HG02938 (cell line): ENCODE results near the gene TTC22.

Experiments
- ATAC-seq: cut with Tn5 transposase; IDR thresholded peaks from one replicate; pipeline ENCODE4 v1.9.1; 2021; ENCODE audit warnings: mild to moderate bottlenecking, moderate library complexity; ENCODE audit not compliant: unreplicated experiment

TTC22 gene

DNA sequence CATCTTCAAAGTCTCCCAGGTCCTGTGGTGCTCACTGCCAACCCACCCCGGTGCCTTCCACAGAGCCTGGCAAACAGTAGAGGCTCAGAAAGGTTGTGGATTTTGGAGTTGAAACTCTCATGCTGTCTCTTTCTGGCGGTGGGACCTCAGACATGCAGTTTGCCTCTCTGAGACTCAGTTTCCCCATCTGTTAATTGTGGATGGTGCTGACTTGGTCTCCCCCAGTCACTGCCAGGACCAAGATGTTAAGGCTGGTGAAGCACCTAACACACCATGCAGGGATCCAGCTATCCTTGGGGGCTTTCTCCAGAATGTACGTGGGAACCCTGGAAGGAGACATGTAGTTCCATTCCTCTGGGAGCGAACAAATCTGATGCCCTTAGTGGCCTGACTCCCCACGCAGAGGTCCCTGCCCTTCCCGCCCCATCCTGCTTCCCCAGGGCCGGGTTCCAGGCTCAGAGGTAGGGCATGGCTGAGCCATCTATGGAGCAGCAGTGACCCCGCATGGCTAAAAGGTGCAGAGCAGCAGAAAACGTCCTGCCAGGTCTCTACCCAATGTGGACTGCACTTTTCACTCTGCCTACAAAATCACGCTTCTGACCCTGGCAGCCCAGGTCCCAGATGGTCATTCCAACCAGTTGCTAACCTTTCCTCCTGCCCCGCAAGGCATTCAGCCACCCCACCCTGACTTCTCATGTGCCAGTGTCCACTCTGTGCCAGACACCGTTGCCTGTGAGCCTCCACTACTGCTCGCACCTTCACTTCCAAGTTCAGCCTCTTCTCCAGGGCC is 9.2 kb upstream of the TTC22 start:
- ATAC-seq: peak; percentile 75

DNA sequence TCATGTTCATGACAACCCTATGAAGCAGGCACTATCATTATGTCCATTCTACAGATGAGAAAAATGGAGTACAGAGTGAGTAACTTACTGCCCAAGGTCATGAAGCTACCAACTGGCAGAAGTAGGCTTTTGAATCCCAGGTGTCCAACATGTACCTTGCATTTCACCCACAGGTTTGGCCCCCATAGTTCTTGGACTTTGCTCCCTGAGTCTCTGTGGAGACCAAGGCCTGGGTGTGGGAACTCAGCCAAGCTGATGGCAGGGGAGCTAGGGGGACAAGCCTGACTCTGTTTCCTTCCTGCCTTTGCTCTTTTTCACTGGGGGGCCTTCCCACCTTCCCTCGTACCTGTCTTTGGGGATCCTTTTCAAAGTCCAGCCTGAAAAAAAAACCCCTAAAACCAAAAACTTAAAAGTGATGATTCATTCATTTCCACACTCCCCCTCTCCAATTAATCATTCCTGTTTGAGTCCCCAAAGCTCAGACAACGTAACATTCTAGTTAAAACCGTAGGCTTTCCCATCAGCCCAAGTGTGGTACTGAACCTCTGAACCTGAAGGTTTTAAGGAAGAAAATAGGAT is 8.5 kb upstream of the TTC22 start:
- no peak for ATAC-seq

DNA sequence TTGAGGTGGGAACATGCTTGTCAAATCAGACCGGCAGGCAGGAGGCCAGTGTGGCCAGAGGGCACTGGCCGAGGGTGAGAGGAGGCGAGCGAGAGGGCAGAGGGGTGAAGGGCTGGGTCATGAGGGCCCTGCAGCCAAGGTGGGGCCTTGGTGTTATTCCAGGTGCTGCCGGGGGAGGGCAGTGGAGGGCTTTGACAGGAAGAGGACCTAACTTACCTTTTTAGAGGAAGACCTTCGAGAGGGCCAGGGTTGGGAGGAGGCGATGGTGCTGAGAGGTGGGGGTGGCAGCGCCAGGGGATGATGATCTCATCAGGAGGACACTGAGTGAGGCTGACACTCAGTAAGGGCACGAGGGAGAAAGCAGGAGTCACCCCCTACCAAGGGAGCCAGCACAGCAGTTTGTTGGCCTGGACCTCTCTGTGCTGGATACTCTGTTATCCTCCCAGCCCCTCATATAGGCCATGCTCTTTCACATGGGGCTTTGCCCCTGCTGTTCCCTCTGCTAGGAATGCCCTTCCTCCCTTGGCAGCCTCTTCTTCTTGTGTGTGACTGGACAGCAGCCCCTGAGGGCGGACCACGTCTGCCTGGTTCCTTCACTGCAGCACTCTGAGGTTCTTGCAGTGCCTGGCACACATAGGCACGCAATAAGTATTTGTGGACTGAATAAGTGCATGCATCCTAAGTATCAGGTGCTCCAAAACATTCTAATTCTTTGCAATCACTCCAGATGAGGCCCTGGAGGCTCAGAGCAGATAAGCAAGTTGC is 7.5 kb upstream of the TTC22 start:
- no peak for ATAC-seq

DNA sequence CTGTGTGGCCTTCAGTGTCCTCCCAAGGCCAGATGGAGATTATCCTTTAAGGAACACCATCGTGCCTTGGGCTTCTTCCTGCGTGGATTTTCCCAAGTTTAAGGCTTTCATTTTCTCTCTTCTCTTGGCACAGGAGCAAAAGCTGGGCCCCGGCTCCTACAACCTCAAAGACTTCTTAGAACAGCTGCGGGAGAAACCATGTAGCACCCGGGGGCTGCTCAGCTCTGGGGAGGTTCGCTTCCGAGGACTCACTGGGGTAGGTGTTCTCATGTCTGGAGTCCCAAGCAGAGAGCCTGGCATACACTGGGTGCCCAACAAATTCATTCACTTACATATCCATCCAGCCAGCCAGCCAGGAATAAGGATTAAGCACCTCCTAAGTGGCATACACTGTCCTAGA is 6.6 kb upstream of the TTC22 start:
- no peak for ATAC-seq

DNA sequence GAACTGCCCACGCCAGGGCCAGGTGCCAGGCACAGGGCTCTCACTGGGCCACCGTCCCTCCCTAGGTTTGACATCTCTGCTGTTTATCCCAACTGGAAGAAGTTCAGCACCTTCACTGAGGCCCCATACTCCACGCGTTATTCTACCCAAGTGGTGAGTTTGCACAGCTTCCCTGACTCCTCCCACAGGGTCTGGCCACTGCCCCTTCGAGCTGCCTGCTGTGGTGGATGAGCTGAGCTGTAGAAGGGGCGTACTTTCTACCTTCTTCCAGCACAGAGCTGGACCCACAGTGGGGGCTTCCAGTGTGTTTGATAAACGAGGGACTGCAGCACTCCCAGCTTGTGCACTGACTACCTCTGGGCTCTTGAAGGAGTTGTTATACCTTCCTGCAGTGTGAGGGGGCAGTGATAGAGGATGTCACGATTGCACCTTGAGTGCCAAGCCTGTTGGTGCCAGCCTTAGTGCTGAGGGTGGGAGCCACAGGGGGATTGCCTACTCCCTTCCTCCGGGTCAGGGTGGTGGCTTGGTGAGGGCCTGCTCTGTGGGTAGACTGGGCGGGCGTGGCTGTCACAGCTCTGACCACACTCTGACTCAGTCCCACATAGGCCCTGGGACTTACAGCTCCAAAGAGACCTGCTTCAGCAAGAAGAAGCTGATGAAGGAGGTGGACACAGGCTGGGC is 5.9 kb upstream of the TTC22 start:
- ATAC-seq: no peak

DNA sequence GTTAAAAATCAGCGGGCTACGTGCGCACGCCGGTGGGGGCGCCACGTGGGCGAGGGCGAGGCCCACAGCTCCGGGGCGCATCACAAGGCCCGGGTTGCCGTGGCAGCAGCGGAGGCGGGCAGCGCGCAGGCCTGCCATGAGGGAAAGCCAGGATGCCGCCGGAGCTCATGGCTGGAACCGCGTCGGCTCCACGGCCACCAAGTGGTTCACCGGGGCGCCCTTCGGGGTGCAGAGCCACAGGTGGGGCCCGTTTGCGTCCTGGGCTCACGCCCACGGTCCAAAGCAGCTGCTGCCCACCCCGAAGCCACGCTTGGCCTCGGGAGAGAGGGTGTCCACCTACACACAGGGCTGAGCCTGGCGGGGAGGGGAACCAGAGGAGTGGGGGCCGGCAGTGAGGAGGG is 4.9 kb upstream of the TTC22 start:
- no peak for ATAC-seq

DNA sequence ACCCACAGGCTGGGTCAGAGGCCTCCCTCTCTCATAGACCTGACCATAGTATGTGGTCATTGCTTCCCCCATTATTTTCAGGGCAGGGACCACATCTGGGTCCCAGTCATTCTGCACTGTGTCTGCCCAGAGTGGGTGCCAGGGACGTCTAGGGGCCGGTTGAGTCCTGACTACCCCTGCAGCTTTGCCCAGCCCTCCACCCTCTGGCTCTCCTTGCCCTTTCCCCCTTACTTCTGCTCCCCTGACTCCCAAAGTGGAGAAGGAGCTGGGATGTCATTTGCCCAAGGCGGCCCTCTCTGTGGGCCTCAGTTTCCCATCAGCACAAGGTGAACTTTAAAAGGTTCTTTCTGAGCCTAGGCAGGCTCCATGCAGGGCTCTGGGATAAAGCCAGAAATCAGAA is 4.3 kb upstream of the TTC22 start:
- no peak for ATAC-seq

DNA sequence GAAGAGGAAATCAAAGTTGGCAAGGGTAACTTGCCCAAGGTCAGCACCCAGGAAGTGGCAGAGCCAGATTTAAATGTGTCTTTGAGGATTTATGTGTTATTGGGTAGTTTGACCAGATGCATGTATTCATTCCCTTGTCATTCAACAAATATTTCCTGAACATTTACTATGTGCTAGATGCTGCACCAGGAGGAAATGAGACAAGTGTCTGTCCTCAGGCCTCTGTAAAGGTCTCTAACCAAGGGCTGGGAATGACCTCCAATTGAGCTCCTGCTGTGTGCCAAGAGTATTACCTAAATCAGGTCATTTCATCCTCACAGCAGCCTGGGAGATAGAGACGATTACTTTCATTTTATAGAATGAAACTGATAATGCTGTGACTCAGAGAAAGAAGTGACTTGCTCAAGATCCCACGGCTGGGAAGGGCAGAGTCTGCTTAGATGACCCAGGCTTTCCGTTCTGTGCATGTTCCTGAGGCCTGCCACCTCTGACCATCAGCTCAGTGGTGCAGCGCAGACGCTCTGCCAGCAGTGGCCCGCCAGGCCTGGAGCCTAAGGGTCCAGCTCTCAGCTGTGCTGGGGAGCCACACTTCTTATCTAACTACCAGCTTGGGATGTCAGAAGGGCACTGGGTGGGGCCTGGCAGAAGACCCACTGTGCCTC is 3.5 kb upstream of the TTC22 start:
- no peak for ATAC-seq

DNA sequence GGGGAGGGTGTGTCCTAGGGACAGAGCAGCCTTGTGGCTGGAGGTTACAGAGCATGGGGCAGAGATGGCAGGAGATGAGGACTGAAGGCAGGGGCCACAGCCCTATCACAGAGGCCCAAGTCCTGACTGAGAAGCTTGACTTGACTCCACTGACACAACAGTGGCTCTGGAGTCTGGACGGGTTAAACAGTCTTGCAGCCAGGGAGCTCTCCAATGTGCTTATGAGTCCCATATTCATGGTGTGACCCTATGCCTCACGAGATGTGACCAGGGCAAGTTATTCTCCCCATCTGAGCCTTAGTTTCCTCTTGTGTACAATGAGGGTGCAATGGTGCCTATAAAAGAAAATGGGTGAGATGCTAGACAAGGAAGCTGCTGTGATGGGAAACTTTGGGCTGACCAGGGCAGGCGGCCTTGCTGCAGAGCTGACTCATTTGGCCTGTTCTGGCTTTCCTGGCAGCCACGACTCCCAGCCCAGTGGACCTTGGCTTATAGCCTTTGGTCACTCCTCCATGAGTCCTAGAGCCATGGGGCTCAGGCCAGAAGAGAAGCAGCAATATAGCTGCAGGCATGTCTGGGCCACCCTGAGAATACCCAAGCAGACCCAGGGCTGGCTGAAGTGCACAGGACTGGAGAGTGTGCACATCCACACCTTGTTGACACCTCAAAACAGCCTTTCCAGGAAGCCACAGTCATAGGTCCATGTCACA is 2.8 kb upstream of the TTC22 start:
- no peak for ATAC-seq

DNA sequence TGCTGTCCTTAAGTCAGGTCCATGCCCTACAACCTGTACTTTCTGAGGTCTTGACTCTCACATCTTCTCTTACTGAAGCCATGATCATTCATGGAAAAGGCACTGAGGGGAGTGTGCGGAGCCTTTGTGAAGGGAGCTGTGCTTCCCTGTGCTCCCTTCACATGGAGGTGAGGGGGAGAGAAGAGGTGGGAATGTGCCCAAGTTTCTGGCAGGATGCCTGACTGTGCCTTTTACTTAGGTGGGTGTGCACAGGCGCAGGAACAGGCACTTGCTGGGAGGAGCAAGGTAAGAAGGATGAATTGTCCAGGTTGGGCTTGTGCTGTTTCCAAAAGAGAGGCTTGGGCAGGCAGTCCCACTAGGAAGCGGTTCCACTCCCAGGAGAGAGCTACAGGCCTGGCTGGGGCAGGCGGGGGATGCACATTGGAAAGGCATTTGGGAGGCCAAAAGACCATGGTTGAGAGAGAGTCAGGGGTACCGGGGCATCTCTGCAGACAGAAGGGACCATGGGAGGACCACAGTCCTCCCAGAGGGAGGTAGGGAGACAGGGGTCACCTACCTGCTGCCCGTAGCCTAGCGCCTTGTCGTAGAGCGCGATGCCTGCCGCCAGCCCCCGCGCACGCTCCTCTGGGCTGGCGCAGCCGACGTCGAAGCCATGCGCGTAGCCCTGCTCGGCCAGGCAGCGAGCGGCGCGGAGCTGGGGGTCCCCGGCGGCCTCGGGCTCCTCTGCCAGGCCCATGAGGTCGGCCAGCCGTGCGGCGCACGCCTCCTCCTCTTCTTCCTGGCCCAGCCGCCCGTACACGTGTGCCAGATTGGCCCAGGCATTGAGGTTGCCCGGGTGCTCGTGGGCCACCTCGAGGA is 853 bp downstream of the TTC22 start:
- ATAC-seq: no peak

DNA sequence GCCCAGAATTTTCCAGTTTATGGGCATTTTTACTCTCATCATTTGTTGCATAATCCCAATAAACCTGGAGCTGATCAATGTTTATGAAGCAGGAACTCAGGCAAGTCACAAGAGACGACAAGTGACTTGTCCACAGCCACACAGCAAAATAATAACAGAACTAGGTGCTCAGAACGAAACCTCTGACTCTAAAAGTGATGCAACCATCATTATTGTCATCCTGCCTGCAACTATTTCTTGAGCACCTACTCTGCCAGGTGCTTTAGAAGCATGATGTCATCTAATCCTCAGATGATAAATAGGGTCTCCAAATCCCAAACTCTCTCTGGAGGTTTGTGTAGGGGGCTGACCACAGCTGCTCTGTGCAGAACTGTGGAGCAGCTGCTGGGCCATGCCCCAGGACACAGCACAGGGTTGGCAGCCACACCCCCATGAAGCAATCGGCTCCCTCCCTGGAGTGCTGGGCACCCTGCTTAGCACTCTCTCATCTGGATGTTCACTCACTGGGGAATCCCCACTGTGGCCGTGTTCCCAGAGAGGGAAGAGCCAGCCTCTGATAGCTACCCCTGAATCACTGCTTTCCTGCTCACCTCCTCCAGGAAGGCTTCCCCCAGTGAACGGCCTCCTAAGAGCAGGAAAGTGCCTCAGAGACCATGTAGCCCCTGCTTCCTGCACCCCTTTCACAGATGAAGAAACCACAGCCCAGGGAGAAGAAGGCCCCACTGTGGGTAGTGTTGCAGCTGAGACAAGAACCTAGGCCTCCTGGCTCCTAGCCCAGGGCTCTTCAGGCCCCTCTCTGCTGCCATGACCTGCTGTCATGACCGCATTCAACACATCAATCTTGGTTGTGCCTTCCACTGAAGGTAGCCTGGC is 2.1 kb downstream of the TTC22 start:
- ATAC-seq: no peak

DNA sequence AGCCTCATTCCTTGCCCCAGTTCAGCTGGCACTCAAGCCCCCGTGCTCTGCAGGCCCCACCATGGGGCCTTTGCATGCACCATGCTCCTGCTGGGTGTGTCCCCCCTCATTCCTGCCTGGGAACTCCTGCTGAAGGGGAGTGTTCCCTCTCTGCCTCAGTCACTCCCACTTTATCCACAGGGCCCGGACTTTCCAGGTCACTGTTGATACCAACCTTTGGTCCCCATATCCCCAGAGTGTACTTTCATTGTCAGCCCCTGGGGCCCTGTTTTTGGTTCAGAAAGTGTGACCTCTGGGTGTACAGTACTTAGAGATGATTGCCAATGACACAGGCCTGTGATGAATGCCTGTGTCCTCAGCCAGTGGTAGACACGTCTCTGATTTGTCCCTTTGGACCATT is 2.9 kb downstream of the TTC22 start:
- no peak for ATAC-seq

DNA sequence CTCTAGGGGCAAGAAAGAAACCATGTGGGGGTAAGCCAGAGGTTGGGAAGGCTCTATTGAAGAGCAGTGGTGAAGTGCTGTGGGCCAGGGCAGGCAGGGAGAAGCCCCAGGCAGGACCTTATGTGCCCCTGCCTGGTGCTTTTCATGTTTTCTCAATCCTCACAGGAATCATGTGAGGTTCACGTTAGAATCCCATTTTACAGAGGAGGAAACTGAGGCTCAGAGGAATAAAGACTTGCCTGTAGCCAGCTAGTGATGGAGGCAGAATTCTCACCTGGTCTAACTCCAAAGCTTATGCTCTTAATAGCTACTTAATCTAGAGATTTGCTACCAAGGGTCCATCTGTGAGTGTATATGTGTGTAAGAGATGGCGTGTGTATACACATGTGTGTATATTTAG is 4.2 kb downstream of the TTC22 start:
- no peak for ATAC-seq

DNA sequence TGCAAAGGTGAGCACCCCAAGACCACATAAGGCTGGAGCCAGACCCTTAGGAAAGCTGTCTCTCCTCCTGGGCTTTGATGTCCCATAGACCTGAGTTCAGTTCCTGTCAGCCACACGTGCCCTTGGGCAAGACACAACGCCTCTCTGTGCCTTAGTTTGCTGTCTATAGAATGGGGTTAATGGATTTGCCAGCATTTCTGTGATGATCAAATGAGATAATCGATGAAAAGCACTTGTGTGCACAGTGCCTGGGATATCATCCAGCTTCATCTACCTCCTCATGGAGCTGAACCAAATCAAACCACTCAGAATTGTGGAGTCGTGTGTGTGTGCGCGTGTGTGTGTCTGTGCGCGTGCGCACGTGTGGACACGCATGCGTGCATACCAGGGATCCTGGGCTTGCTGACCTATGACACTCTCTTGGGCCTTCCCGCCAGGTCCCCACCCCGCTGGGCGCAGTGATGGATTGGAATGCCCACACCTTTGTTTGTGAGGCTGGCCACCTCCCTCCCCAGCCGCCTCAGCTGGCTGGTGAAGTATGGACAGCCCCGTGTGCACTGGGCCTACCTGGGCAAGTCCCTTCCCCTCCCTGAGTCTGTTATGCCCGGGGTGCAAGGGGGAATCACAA is 5.2 kb downstream of the TTC22 start:
- no peak for ATAC-seq

DNA sequence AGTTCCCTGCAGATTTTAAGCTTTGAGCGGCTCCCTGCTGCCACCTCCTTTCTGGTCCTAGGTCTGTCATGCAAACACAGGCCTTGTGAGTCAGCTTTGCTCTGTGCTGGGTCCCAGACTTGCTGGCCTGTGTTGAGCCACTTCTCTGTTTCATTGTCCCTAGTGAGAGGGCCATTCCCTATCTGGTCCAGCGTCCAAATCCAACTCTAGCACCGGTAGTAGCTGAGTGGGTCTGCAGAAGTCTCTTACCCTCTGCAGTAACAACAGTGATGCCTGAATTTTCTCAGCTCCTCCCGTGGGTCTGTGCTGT is 5.8 kb downstream of the TTC22 start:
- ATAC-seq: no peak

DNA sequence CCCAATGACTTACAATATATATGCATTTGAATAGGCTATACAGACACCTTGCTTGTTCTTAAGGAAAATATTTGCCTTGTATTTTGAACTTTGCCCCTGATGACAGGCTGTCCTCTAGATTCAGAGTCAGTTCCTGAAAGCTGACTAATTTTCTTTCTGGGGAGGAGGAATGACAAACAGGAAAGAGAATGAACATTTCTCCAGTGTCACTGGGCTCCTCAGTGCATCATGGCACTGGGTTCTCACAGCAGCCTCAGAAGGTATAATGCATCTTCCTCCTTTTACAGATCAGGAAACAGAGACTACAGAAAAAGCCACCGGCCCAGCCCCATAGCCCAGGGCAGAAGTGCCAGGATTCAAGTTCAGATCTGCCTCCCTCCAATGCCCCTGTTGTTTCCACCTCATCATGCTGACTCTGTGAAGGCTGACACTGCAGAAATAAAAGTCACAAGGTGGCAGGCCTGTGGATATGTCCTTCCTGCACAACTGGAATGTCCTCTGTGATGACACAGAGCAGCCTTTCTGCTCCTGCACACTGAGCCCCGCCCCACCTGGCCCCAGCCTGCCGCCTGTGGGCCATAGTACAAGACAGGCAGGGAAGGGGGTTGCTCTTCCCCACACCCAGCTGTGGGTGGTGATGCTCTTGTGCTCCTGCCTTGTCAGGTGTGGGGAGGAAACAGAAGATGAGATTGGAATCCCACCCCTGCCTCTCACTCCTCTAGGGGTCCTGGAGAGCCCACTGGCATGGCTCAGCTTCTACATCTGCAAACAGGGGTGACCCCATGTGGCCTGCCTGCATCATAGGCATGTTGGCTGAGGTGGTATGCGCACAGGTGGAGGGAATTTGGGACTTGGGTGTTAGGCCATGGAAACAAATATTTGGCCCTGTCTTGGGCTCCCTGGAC is 6.4 kb downstream of the TTC22 start:
- ATAC-seq: no peak

DNA sequence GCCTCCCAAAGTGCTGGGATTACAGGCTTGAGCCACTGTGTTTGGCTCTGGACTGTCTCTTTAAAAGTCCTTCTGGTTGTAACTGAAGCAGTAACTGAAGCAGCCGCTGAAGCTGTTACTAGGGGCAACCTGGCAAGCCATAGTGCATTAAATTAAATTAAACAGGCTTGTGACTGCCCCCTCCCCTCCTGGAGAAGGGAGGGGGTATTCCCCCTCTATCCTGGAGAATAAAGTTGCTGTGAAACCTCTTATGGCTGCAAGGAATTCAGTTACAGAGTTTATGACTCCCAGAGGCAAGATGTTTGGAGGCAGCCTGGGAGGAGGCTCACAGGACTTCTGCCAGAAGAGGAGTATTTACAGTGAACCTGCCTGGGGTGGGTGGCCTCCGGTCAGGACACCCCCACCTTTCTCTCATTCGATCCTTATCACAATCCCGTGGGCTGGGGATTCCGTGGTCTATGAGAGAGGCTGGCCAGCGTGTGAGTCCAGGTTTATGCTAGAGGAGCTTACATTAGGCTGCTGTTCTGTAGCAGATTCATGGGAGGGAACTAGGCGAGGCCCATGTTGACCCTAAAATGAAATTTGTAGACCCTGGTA is 8.3 kb downstream of the TTC22 start:
- no peak for ATAC-seq
